H1 (cell line): Measurements from ENCODE around the gene KCNH4. TPM values are rescaled to one million over a fixed set of nuclear protein-coding genes. Genes with fewer than 3 reads are reported as not detected.
"Not testable (repeated sequence)": the region's sequence is repeated elsewhere in the genome, so short reads cannot be mapped to it uniquely, and the experiment has no call there.

Experiments used
- CTCF ChIA-PET: fragments of 300-600 bp; sonication (Branson Sonifier 250); formaldehyde crosslinking; loops from one replicate; lab custom pipeline; 2021; ENCODE audit not compliant: partially characterized antibody; lab: Charles Lee
- POLR2A ChIA-PET: fragments of 300-600 bp; sonication (Branson Sonifier 250); formaldehyde crosslinking; loops from one replicate; lab custom pipeline; 2021; ENCODE audit warnings: inconsistent platforms; ENCODE audit not compliant: partially characterized antibody; lab: Charles Lee
- DNase-seq, 2 experiments: peaks; one replicate each; pipeline versions ENCODE4 v3.0.0 to v3.0.0-alpha.2; 2010 to 2022; ENCODE audit warnings: low spot score in 2 of 2, low read depth in 1 of 2, mixed read lengths in 1 of 2
- FAIRE-seq: peaks from 2 replicates; lab custom pipeline; 2011; peaks lifted over from hg19 to GRCh38; lab: Jason Lieb, UNC
- H2AFZ ChIP-seq: 2 replicates; pipeline ENCODE4 v1.8.1; 2012; ENCODE audit warnings: low read length, inconsistent platforms
- H2AK5ac ChIP-seq: 2 replicates; pipeline ENCODE4 v1.6.1; 2013; ENCODE audit warnings: low read depth, low read length
- H2BK120ac ChIP-seq: replicated peaks from 2 replicates; pipeline ENCODE3; 2013; ENCODE audit warnings: low read depth, low read length, inconsistent platforms
- H2BK12ac ChIP-seq: 2 replicates; pipeline ENCODE4 v1.6.1; 2013; ENCODE audit warnings: low read depth, low read length
- H2BK15ac ChIP-seq: 2 replicates; pipeline ENCODE4 v1.6.1; 2013; ENCODE audit warnings: low read length
- H2BK20ac ChIP-seq: 2 replicates; pipeline ENCODE4 v1.6.1; 2013; ENCODE audit warnings: low read length
- H2BK5ac ChIP-seq: 2 replicates; pipeline ENCODE4 v1.6.1; 2013; ENCODE audit warnings: low read depth, low read length
- H3K14ac ChIP-seq: 2 replicates; pipeline ENCODE4 v1.6.1; 2013; ENCODE audit warnings: inconsistent platforms; ENCODE audit not compliant: insufficient read length
- H3K18ac ChIP-seq: 2 replicates; pipeline ENCODE4 v1.6.1; 2013; ENCODE audit warnings: low read length; ENCODE audit errors: extremely low read depth
- H3K23ac ChIP-seq: 2 replicates; pipeline ENCODE4 v1.6.1; 2013; ENCODE audit warnings: inconsistent platforms; ENCODE audit not compliant: insufficient read length
- H3K23me2 ChIP-seq: 2 replicates; pipeline ENCODE4 v1.6.1; 2013; ENCODE audit warnings: low read depth, low read length
- H3K27ac ChIP-seq: 2 replicates; pipeline ENCODE4 v1.6.1; 2011; ENCODE audit warnings: low read depth, low read length, inconsistent platforms
- H3K27me3 ChIP-seq, 4 experiments: replicated peaks in 1 of 4; 1 replicate in 1 of 4; 2 replicates in 3 of 4; pipeline versions ENCODE4 v1.6.1 to v1.8.1; 2011 to 2013; ENCODE audit warnings: low read length in 3 of 4, mild to moderate bottlenecking in 3 of 4, inconsistent platforms in 2 of 4, mixed read lengths in 2 of 4, moderate library complexity in 1 of 4; ENCODE audit not compliant: control insufficient read depth in 3 of 4, insufficient read depth in 3 of 4; ENCODE audit errors: extremely low read depth in 1 of 4
- H3K36me3 ChIP-seq, 4 experiments: 2 replicates each; pipeline versions ENCODE4 v1.6.1 to v1.8.1; 2011 to 2013; ENCODE audit warnings: mild to moderate bottlenecking in 4 of 4, low read length in 3 of 4, moderate library complexity in 2 of 4, control low read depth in 1 of 4, inconsistent platforms in 1 of 4; ENCODE audit not compliant: insufficient read depth in 4 of 4, control insufficient read depth in 2 of 4
- H3K4ac ChIP-seq: replicated peaks from 2 replicates; pipeline ENCODE3; 2013; ENCODE audit warnings: low read length, low read depth, mixed read lengths, inconsistent platforms; ENCODE audit not compliant: insufficient read length
- H3K4me1 ChIP-seq, 4 experiments: replicated peaks in 1 of 4; 1 replicate in 1 of 4; 2 replicates in 3 of 4; pipeline versions ENCODE4 v1.6.1 to v1.8.1; 2011 to 2013; ENCODE audit warnings: low read length in 3 of 4, inconsistent platforms in 2 of 4, mixed read lengths in 1 of 4; ENCODE audit not compliant: insufficient read depth in 4 of 4, control insufficient read depth in 3 of 4
- H3K4me2 ChIP-seq, 2 experiments: 2 replicates each; pipeline versions ENCODE4 v1.6.1 to v1.8.1; 2011 to 2013; ENCODE audit warnings: low read depth in 2 of 2, low read length in 2 of 2, control low read depth in 1 of 2, inconsistent platforms in 1 of 2, mild to moderate bottlenecking in 1 of 2; ENCODE audit not compliant: insufficient read depth in 1 of 2
- H3K4me3 ChIP-seq, 4 experiments: fragments of 200-600, 300-600 bp in 1 of 4; sonication (generic), shearing (Covaris generic), sonication (Bioruptor Twin) in 1 of 4; 2 replicates each; pipeline versions ENCODE4 v1.5.1 to v1.8.1; 2011 to 2016; ENCODE audit warnings: low read length in 4 of 4, low read depth in 3 of 4, control low read depth in 2 of 4, inconsistent platforms in 2 of 4, mild to moderate bottlenecking in 2 of 4, mixed read lengths in 1 of 4, moderate library complexity in 1 of 4; ENCODE audit not compliant: insufficient read depth in 2 of 4; ENCODE audit errors: extremely low read depth in 1 of 4
- H3K56ac ChIP-seq: replicated peaks from 2 replicates; pipeline ENCODE3; 2013; ENCODE audit warnings: low read depth, mild to moderate bottlenecking, mixed read lengths, low read length, inconsistent platforms; ENCODE audit not compliant: insufficient read length
- H3K79me1 ChIP-seq: 2 replicates; pipeline ENCODE4 v1.6.1; 2013; ENCODE audit warnings: low read depth, low read length, control low read depth
- H3K79me2 ChIP-seq, 2 experiments: 2 replicates each; pipeline versions ENCODE4 v1.6.1 to v1.8.1; 2012 to 2013; ENCODE audit warnings: low read length in 2 of 2, mild to moderate bottlenecking in 2 of 2, inconsistent platforms in 1 of 2; ENCODE audit not compliant: insufficient read depth in 2 of 2, control insufficient read depth in 1 of 2
- H3K9ac ChIP-seq, 4 experiments: replicated peaks in 1 of 4; 1 replicate in 1 of 4; 2 replicates in 3 of 4; pipeline versions ENCODE4 v1.6.1 to v1.8.1; 2011 to 2013; ENCODE audit warnings: low read depth in 3 of 4, low read length in 3 of 4, control low read depth in 2 of 4, mild to moderate bottlenecking in 2 of 4, moderate library complexity in 2 of 4, inconsistent platforms in 1 of 4; ENCODE audit errors: extremely low read depth in 1 of 4
- H3K9me3 ChIP-seq, 2 experiments: 2 replicates each; pipeline versions ENCODE4 v1.6.1 to v1.8.1; 2012 to 2013; ENCODE audit warnings: mild to moderate bottlenecking in 2 of 2, moderate library complexity in 2 of 2, control low read depth in 1 of 2, inconsistent platforms in 1 of 2, low read depth in 1 of 2, low read length in 1 of 2, mixed read lengths in 1 of 2; ENCODE audit not compliant: insufficient read depth in 2 of 2
- H4K20me1 ChIP-seq, 2 experiments: replicated peaks in 1 of 2; 2 replicates each; pipeline versions ENCODE3 to v1.8.1; 2011 to 2013; ENCODE audit warnings: inconsistent platforms in 2 of 2, low read length in 2 of 2, mild to moderate bottlenecking in 1 of 2; ENCODE audit not compliant: insufficient read depth in 2 of 2, control insufficient read depth in 1 of 2
- H4K5ac ChIP-seq: 2 replicates; pipeline ENCODE4 v1.6.1; 2013; ENCODE audit warnings: low read length, low read depth, mixed read lengths, inconsistent platforms; ENCODE audit not compliant: insufficient read length
- H4K8ac ChIP-seq: 2 replicates; pipeline ENCODE4 v1.8.0; 2013; ENCODE audit warnings: mild to moderate bottlenecking, moderate library complexity, low read length, inconsistent platforms; ENCODE audit not compliant: insufficient read depth; ENCODE audit errors: extremely low read depth
- H4K91ac ChIP-seq: replicated peaks from 2 replicates; pipeline ENCODE3; 2013; ENCODE audit warnings: low read length, mixed read lengths, inconsistent platforms; ENCODE audit not compliant: insufficient read length
- WGBS, 2 experiments: shearing (Covaris generic) in 1 of 2; methylation state at CpG; one replicate each; pipeline versions ENCODE4 v1.1.6 to v1.1.7; 2013 to 2015; ENCODE audit warnings: low lambda C conversion rate in 2 of 2, mixed read lengths in 2 of 2, inconsistent platforms in 1 of 2, low coverage in 1 of 2, missing lambda C conversion rate in 1 of 2; ENCODE audit not compliant: insufficient replicate concordance in 2 of 2, insufficient coverage in 1 of 2, insufficient read length in 1 of 2; ENCODE audit errors: extremely low coverage in 1 of 2, missing lambda C conversion rate in 1 of 2; 5-methylcytosine and 5-hydroxymethylcytosine counted together
- polyA plus RNA-seq, 7 experiments: library from polyadenylated mRNA; depleted of rRNA in 3 of 7; stranded (reverse) in 5 of 7; unstranded in 2 of 7; fragments of >200 nt in 5 of 7; fragments of 200-250 nt in 2 of 7; gene quantifications; 1 replicate in 5 of 7; 2 replicates in 1 of 7; 4 replicates in 1 of 7; pipeline versions ENCODE4 v1.2.1 to v1.2.3, GENCODE V29; 2011 to 2013; ENCODE audit warnings: missing spikeins in 2 of 7, mixed read lengths in 2 of 7
- total RNA-seq: library from RNA; stranded (reverse); fragmentation: NEBNext Ultra II Directional; extraction: Animal tissue kit (Norgen Biotek cat#: 25700); gene quantifications from 2 replicates; pipeline ENCODE4 v1.2.1, GENCODE V29; 2021

Gene KCNH4
- total and polyA plus RNA-seq, 2 of the 8 experiments (the other 6 are each of a cell fraction or from before 2014, with no cell fraction given) = 0.44 to 0.47 TPM

DNA sequence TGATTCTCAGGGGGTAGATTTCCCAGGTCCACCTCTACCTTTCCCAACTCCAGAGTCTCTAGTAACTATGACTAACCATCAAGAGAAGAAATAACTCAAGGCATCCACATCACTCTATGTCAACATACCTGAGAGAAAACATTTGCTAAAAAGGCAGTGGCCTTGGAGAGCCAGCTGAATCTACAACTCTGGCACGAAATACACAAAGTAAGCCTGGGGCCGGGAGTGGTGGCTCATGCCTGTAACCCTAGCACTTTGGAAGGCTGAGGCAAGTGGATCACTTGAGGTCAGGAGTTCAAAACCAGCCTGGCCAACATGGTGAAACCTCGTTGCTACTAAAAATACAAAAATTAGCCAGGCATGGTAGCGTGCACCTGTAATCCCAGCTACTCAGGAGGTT is 37.8 kb downstream of the KCNH4 start:
- H3K4ac ChIP-seq, H3K27ac ChIP-seq, H3K9me3 ChIP-seq, H4K91ac ChIP-seq, H3K4me2 ChIP-seq, H2BK5ac ChIP-seq, H2AK5ac ChIP-seq, H3K9ac ChIP-seq, H3K4me1 ChIP-seq, H3K23ac ChIP-seq, H2AFZ ChIP-seq, DNase-seq, H2BK120ac ChIP-seq, H3K27me3 ChIP-seq, H4K8ac ChIP-seq, H3K4me3 ChIP-seq, FAIRE-seq, H2BK12ac ChIP-seq, H3K56ac ChIP-seq, H2BK15ac ChIP-seq, H4K5ac ChIP-seq, H3K23me2 ChIP-seq, H3K79me1 ChIP-seq, H3K36me3 ChIP-seq, H3K14ac ChIP-seq, H2BK20ac ChIP-seq, H3K18ac ChIP-seq: not testable (repeated sequence)
- CTCF ChIA-PET = interaction anchor here (0.6 to 2.7 kb wide), 11 partner anchors 10 to 168 kb away, joined by 3 to 9 read pairs (median 3); partner anchors contain the start of genes HSPB9, KAT2A and KCNH4
- POLR2A ChIA-PET = interaction anchor here (1.1 to 1.4 kb wide), 3 partner anchors 22 to 127 kb away, joined by 3 to 5 read pairs (median 4); partner anchors contain the start of gene KAT2A
- H4K20me1 ChIP-seq = peaks cover 9 to 12% of the 10 kb centered on the region in 2 experiments
- peaks cover 0 to 43% of the 10 kb centered on the region in 2 experiments; a peak in 2 of 4 replicates for H3K79me2 ChIP-seq
- WGBS, 2 experiments = 71% methylated on average over 4 of the region's 4 CpGs; no CpG with 5 or more reads in 1 of the 2 experiments
